PC-3 (cell line): Measurements from ENCODE around the gene LENG1.

ENCODE experiments used
- CTCF ChIP-seq: fragments of 300-600 bp; sonication (generic); conservative IDR thresholded peaks from 2 replicates; pipeline ENCODE4 v1.5.1; 2017; ENCODE audit warnings: antibody characterized with exemption, low read depth, mild to moderate bottlenecking, low read length
- EZH2 ChIP-seq: fragments of 300-600 bp; sonication (generic); IDR thresholded peaks from one replicate; pipeline ENCODE4 v1.6.1; 2017; ENCODE audit warnings: antibody characterized with exemption, mild to moderate bottlenecking, low read length; ENCODE audit not compliant: unreplicated experiment

- TF ChIP-seq CTCF (no peak), EZH2 (no peak)
Measured at GRCh38 chr19:54109651-54110050, 49.9 kb downstream of the LENG1 start.
